HCT116 (cell line): ENCODE data around the gene FALEC.

Experiments
- CTCF ChIP-seq, 3 experiments: fragments of 200-600 bp in 1 of 3; sonication (generic) in 1 of 3; IDR thresholded peaks in 2 of 3; conservative IDR thresholded peaks in 1 of 3; 2 replicates each; pipeline ENCODE4 v1.5.1; 2012 to 2017; ENCODE audit warnings: low read depth in 2 of 3, low read length in 2 of 3, antibody characterized with exemption in 1 of 3, borderline replicate concordance in 1 of 3, control low read depth in 1 of 3, mild to moderate bottlenecking in 1 of 3, mixed read lengths in 1 of 3, mixed run types in 1 of 3, moderate library complexity in 1 of 3; ENCODE audit not compliant: insufficient read depth in 1 of 3
- EZH2 ChIP-seq: fragments of 200-600 bp; sonication (generic); IDR thresholded peaks from 2 replicates; pipeline ENCODE4 v1.6.1; 2017; ENCODE audit warnings: antibody characterized with exemption, mixed run types
- JUND ChIP-seq: IDR thresholded peaks from 2 replicates; pipeline ENCODE4 v1.6.1; 2012

- no peak for TF ChIP-seq JUND
- TF ChIP-seq CTCF (IDR thresholded peaks at IDR 0.05 in 2 of 3, conservative IDR thresholded peaks at IDR 0.05 in 1 of 3; ENCODE audit: borderline replicate concordance in 1 of 3, insufficient read depth in 1 of 3, low read depth in 2 of 3, low read length in 2 of 3) = no peak
- no peak for TF ChIP-seq EZH2
Observed at GRCh38 chr1:150549496-150550221, 34.1 kb downstream of the FALEC start.
